Gastroesophageal sphincter (tissue), 4 donors: Measurements from ENCODE around the gene DNAL1. TPM values are rescaled to one million over a fixed set of nuclear protein-coding genes. Genes with fewer than 3 reads are reported as not detected.

Experiments used
- ATAC-seq: fragments of 150-250 bp; one replicate; pipeline ENCODE4 v1.9.1; 2016; ENCODE audit warnings: mild to moderate bottlenecking, moderate library complexity
- H3K27ac ChIP-seq, 4 donors: fragments of 200-600 bp; sonication (generic) in 3 of 4; 1 replicate in 3 of 4; 2 replicates in 1 of 4; pipeline ENCODE4 v1.5.1; 2016 to 2019
- H3K27me3 ChIP-seq: fragments of 200-600 bp; sonication (generic); one replicate; pipeline ENCODE4 v1.5.1; 2019
- H3K36me3 ChIP-seq, 2 donors: fragments of 200-600 bp; sonication (generic); one replicate each; pipeline ENCODE4 v1.5.1; 2019; ENCODE audit warnings: control low read depth in 1 of 2
- H3K4me1 ChIP-seq, 3 donors: fragments of 200-600 bp; sonication (generic); 1 replicate in 2 of 3; 2 replicates in 1 of 3; pipeline ENCODE4 v1.5.1; 2016 to 2019; ENCODE audit warnings: control low read depth in 2 of 3
- H3K4me3 ChIP-seq, 2 donors: fragments of 200-600 bp; sonication (generic); one replicate each; pipeline ENCODE4 v1.5.1; 2019; ENCODE audit warnings: mild to moderate bottlenecking in 1 of 2, moderate library complexity in 1 of 2
- H3K9me3 ChIP-seq, 3 donors: fragments of 200-600 bp; sonication (generic); one replicate each; pipeline ENCODE4 v1.5.1; 2017 to 2019; ENCODE audit warnings: control low read depth in 2 of 3
- EP300 ChIP-seq: sonication (generic); formaldehyde crosslinking; IDR thresholded peaks from one replicate; pipeline ENCODE4 v1.6.1; 2017; ENCODE audit warnings: antibody characterized with exemption, mild to moderate bottlenecking
- POLR2A ChIP-seq, 2 donors: fragments of 450-650 bp; IDR thresholded peaks; one replicate each; pipeline ENCODE4 v1.6.1; 2017; ENCODE audit warnings: antibody characterized with exemption in 2 of 2, mild to moderate bottlenecking in 2 of 2, moderate library complexity in 1 of 2
- POLR2AphosphoS5 ChIP-seq: sonication (generic); formaldehyde crosslinking; IDR thresholded peaks from one replicate; pipeline ENCODE4 v1.6.1; 2017; ENCODE audit warnings: antibody characterized with exemption
- WGBS, 2 donors: methylation state at CpG; one replicate each; pipeline ENCODE4 v1.1.5; 2018; ENCODE audit warnings: low coverage in 1 of 2; 5-methylcytosine and 5-hydroxymethylcytosine counted together
- total RNA-seq, 4 donors: library from RNA; depleted of rRNA; stranded (reverse); fragments of >200 nt; gene quantifications; one replicate each; pipeline ENCODE4 v1.1.0, GENCODE V29; 2016
- TF ChIP-seq, protein P1 (sequence below), 4 experiments: fragments of 200-600 bp in 2 of 4; fragments of 450-650 bp in 2 of 4; sonication (generic) in 1 of 4; IDR thresholded peaks; one replicate each; pipeline ENCODE4 v1.5.1; 2017 to 2019; ENCODE audit warnings: antibody characterized with exemption in 4 of 4, mild to moderate bottlenecking in 2 of 4, moderate library complexity in 2 of 4

Gene DNAL1
- total RNA-seq, 4 donors from 2014 or later = 8.9 to 18.2 (median 10.4) TPM

- Histone ChIP-seq H3K36me3 (peaks cover 0 to 74% of the 10 kb centered on the region in 2 donors), H3K4me1 (peaks cover 8 to 100% (median 52%) of the 10 kb centered on the region in 3 donors), H3K4me3 (no peak overlapping the region), H3K27ac (peak overlapping the region in 3 of 4 donors; percentile 83 to 92 (median 86)), H3K27me3 (no peaks in the 10 kb centered on the region), H3K9me3 (no peaks in the 10 kb centered on the region)
- TF ChIP-seq POLR2AphosphoS5 (no peak), EP300 (no peak), POLR2A (IDR thresholded peaks at IDR 0.05) (no peak)
- TF ChIP-seq, protein P1, sequence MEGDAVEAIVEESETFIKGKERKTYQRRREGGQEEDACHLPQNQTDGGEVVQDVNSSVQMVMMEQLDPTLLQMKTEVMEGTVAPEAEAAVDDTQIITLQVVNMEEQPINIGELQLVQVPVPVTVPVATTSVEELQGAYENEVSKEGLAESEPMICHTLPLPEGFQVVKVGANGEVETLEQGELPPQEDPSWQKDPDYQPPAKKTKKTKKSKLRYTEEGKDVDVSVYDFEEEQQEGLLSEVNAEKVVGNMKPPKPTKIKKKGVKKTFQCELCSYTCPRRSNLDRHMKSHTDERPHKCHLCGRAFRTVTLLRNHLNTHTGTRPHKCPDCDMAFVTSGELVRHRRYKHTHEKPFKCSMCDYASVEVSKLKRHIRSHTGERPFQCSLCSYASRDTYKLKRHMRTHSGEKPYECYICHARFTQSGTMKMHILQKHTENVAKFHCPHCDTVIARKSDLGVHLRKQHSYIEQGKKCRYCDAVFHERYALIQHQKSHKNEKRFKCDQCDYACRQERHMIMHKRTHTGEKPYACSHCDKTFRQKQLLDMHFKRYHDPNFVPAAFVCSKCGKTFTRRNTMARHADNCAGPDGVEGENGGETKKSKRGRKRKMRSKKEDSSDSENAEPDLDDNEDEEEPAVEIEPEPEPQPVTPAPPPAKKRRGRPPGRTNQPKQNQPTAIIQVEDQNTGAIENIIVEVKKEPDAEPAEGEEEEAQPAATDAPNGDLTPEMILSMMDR (IDR thresholded peaks at IDR 0.05) = no peak
- no peak for ATAC-seq
- 90% methylated on average over 2 of the region's 7 CpGs; no CpG with 5 or more reads in 1 of the 2 donors for WGBS, 2 donors
Observed at GRCh38 chr14:73727166-73727565, 82.4 kb downstream of the DNAL1 start.

- H3K36me3 ChIP-seq = peaks cover 0 to 70% of the 10 kb centered on the region in 2 donors
- H3K27ac ChIP-seq = peak overlapping the region; percentile 36 to 83 (median 72)
- no peak for TF ChIP-seq EP300
- peak; percentile 43 for TF ChIP-seq POLR2AphosphoS5
- TF ChIP-seq, protein P1 (IDR thresholded peaks at IDR 0.05) = peak; percentile 94 to 97 (median 95)
- peaks cover 8 to 87% (median 44%) of the 10 kb centered on the region in 3 donors for H3K4me1 ChIP-seq
- H3K4me3 ChIP-seq = no peak overlapping the region
- H3K27me3 ChIP-seq = no peaks in the 10 kb centered on the region
- 33 to 100% methylated on average over 1 to 2 of the region's 6 CpGs for WGBS, 2 donors
- peak; percentile 54 for ATAC-seq
- no peaks in the 10 kb centered on the region for H3K9me3 ChIP-seq
Observed at GRCh38 chr14:73728717-73729330, 84.0 kb downstream of the DNAL1 start.

- 69 to 80% methylated on average over 3 to 4 of the region's 23 CpGs for WGBS, 2 donors
- no peaks in the 10 kb centered on the region for H3K9me3 ChIP-seq
- H3K27ac ChIP-seq = peak overlapping the region in 3 of 4 donors; percentile 69 to 83 (median 76)
- TF ChIP-seq, protein P1 (IDR thresholded peaks at IDR 0.05) = no peak
- TF ChIP-seq POLR2AphosphoS5 (no peak), EP300 (no peak), POLR2A (IDR thresholded peaks at IDR 0.05) (no peak)
- H3K27me3 ChIP-seq = no peaks in the 10 kb centered on the region
- ATAC-seq = no peak
- peaks cover 0 to 76% of the 10 kb centered on the region in 2 donors for H3K36me3 ChIP-seq
- no peak overlapping the region for H3K4me3 ChIP-seq
- H3K4me1 ChIP-seq = peaks cover 6 to 78% (median 36%) of the 10 kb centered on the region in 3 donors
Observed at GRCh38 chr14:73729556-73730265, 84.9 kb downstream of the DNAL1 start.

DNA sequence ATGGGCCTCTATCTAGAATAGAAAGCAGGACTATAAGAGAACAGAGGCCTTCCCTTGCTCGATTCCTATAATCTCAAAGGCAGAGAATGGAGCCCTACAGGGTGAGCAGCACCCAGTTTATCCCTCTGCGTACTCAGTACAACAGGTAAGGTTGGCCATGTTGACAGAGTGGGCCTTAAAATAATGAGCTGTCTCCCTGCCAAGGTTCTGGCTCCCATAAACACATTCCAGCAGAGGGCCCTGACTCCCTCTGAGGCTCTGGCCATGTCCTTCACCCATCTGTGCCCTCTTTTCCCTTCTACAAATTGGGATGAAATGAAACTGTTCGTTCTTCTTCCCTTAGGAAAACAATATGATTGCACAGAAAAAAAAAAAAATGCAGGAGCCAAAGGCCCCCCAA, 86.3 kb downstream of the DNAL1 start:
- H3K4me3 ChIP-seq = no peak overlapping the region
- H3K36me3 ChIP-seq = peaks cover 0 to 76% of the 10 kb centered on the region in 2 donors
- TF ChIP-seq POLR2A (IDR thresholded peaks at IDR 0.05) = no peak
- peak; percentile 16 for TF ChIP-seq POLR2AphosphoS5
- TF ChIP-seq EP300 = no peak
- TF ChIP-seq, protein P1 (IDR thresholded peaks at IDR 0.05) = peak in 2 of 4 experiments; percentile 11 to 34
- H3K27me3 ChIP-seq = no peaks in the 10 kb centered on the region
- peaks cover 5 to 64% (median 22%) of the 10 kb centered on the region in 3 donors for H3K4me1 ChIP-seq
- H3K27ac ChIP-seq = peak overlapping the region; percentile 9 to 83 (median 72)
- ATAC-seq = no peak
- WGBS, 2 donors = 64% methylated on average over 3 of the region's 3 CpGs; no CpG with 5 or more reads in 1 of the 2 donors
- H3K9me3 ChIP-seq = no peaks in the 10 kb centered on the region
